ENCODE results near the gene ECHS1. TPM values are rescaled to one million over a fixed set of nuclear protein-coding genes. Genes with fewer than 3 reads are reported as not detected.

ECHS1 gene
- total RNA-seq, 4 donors from 2014 or later, result 44.2 to 64.9 (median 54.7) TPM

DNA sequence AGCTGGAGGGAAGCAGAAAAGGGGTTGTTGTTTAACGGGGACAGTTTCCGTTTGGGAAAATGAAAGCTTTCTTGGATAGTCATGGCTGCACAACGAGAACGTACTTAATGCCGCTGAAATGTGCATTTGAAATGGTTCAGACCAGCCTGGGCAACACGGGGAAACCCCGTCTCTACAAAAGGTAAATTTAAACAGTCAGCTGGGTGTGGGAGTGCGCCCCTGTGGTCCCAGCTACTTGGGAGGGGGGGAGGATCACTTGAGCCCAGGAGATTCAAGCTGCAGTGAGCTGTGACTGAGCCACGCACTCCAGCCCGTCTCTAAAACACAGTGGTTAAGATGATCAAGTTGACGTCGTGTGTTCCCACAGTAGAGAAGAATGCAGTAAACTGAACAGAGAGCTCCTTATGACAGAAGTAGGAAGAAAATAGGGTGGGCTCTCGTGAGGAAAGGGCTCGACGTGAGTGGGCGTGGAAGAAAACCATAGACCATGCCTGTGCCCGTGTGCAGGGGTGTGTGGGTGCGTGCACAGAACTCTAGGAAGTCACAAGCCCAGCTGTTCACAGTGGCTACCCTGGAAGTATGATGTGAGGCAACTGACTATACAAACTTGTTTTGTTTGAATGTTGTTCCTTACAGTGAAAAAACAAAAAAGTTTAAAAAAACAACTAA is 11.2 kb downstream of the ECHS1 start:
- DNase-seq (ENCODE audit: low spot score in 2 of 2), result peak in 1 of 2 donors; percentile 48

DNA sequence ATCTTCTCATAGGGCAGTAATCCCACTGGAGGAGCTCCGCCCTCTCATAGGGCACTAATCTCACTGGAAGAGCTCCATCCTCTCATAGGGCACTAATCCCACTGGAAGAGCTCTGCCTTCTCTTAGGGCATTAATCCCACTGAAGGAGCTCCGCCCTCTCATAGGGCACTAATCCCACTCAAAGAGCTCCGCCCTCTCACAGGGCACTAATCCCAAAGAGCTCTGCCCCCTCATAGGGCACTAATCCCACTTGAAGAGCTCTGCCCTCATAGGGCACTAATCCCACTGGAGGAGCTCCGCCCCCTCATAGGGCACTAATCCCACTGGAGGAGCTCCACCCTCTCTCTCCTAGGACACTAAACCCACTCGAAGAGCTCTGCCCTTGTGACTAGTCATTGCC is 11.9 kb downstream of the ECHS1 start:
- TF ChIP-seq EP300 (IDR thresholded peaks at IDR 0.05) (no peak), POLR2A (IDR thresholded peaks at IDR 0.05) (no peak), POLR2AphosphoS5 (IDR thresholded peaks at IDR 0.05) (no peak)
- TF ChIP-seq, protein P1, sequence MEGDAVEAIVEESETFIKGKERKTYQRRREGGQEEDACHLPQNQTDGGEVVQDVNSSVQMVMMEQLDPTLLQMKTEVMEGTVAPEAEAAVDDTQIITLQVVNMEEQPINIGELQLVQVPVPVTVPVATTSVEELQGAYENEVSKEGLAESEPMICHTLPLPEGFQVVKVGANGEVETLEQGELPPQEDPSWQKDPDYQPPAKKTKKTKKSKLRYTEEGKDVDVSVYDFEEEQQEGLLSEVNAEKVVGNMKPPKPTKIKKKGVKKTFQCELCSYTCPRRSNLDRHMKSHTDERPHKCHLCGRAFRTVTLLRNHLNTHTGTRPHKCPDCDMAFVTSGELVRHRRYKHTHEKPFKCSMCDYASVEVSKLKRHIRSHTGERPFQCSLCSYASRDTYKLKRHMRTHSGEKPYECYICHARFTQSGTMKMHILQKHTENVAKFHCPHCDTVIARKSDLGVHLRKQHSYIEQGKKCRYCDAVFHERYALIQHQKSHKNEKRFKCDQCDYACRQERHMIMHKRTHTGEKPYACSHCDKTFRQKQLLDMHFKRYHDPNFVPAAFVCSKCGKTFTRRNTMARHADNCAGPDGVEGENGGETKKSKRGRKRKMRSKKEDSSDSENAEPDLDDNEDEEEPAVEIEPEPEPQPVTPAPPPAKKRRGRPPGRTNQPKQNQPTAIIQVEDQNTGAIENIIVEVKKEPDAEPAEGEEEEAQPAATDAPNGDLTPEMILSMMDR (IDR thresholded peaks at IDR 0.05), result no peak
- DNase-seq (ENCODE audit: low spot score in 2 of 2), result no peak
- H3K27ac ChIP-seq, result no peak overlapping the region
- H3K36me3 ChIP-seq, result peaks cover 38% of the 10 kb centered on the region
- H3K9me3 ChIP-seq, result no peaks in the 10 kb centered on the region
- WGBS, result 91% methylated on average over 5 of the region's 5 CpGs
- H3K27me3 ChIP-seq, result no peaks in the 10 kb centered on the region
- no peak overlapping the region for H3K4me3 ChIP-seq
- H3K4me1 ChIP-seq, result peaks cover 36% of the 10 kb centered on the region

More for the DNA sequence above, 11.2 kb downstream of the ECHS1 start:
- H3K9me3 ChIP-seq, result no peaks in the 10 kb centered on the region
- no peak overlapping the region for H3K4me3 ChIP-seq
- H3K4me1 ChIP-seq, result peaks cover 29% of the 10 kb centered on the region
- no peaks in the 10 kb centered on the region for H3K27me3 ChIP-seq
- no peak overlapping the region for H3K27ac ChIP-seq
- TF ChIP-seq POLR2A (IDR thresholded peaks at IDR 0.05) (no peak), EP300 (IDR thresholded peaks at IDR 0.05) (no peak), POLR2AphosphoS5 (IDR thresholded peaks at IDR 0.05) (no peak)
- TF ChIP-seq, protein P1 (IDR thresholded peaks at IDR 0.05), result no peak
- H3K36me3 ChIP-seq, result peaks cover 45% of the 10 kb centered on the region
- 82% methylated on average over 18 of the region's 18 CpGs for WGBS

DNA sequence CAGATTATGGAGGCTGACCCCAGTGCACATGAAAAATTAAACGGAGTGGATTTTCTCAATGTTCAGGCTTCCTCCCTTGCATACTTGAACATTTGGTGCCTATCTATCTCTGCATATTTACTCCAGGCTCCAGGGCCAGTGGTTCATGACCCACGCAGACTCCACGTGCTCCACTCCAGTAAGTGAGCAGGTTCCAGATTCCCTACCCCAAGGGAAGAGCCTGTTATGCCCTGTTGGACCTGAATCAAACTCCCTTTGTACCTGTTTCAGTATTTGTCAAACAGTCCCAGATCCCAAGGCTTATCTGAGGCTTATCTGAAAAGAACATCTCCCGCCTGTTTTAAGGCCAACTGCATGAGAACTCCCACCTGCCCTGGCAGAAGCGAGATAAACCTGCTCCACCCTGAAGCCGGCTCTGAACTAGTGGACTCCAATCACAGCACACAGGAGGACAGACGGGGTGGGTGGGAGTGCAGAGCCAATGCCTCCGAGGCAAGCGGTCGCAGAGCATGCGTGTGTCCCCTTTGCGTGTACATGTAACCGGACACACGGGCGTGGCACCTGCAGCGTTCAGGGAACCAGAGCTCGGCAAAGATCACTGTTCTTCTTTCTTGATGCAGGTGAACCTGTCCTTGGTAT is 13.1 kb downstream of the ECHS1 start:
- Histone ChIP-seq H3K27ac (no peak overlapping the region), H3K4me3 (no peak overlapping the region), H3K9me3 (no peaks in the 10 kb centered on the region), H3K36me3 (peaks cover 27% of the 10 kb centered on the region), H3K4me1 (peaks cover 37% of the 10 kb centered on the region), H3K27me3 (no peaks in the 10 kb centered on the region)
- no peak for DNase-seq (ENCODE audit: low spot score in 2 of 2)
- WGBS, result 66% methylated on average over 17 of the region's 17 CpGs
- TF ChIP-seq EP300 (IDR thresholded peaks at IDR 0.05), result no peak
- TF ChIP-seq, protein P1 (IDR thresholded peaks at IDR 0.05), result no peak

DNA sequence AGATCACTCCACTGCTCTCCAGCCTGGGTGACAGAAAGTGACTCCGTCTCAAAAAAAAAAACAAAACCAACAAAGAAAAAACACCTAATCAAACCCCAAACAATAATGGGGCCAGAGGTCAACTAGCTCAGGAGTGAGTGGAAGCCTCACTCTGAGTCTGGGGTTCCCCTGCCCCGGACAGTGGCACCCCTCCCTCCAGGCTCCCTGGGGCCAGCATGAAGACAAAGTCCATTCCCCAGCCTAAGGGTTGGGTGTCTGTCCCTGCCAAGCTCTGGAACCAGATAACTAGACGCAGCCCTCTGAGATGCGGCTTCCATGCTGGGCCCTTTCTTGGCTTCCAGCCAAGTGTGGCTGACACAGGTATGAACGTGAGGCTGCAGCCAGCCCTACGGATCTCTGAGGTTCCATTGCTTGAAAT is 13.6 kb downstream of the ECHS1 start:
- no peak for DNase-seq (ENCODE audit: low spot score in 2 of 2)
- TF ChIP-seq POLR2AphosphoS5 (IDR thresholded peaks at IDR 0.05) (no peak), POLR2A (IDR thresholded peaks at IDR 0.05) (no peak), EP300 (IDR thresholded peaks at IDR 0.05) (no peak)
- TF ChIP-seq, protein P1 (IDR thresholded peaks at IDR 0.05), result no peak

DNA sequence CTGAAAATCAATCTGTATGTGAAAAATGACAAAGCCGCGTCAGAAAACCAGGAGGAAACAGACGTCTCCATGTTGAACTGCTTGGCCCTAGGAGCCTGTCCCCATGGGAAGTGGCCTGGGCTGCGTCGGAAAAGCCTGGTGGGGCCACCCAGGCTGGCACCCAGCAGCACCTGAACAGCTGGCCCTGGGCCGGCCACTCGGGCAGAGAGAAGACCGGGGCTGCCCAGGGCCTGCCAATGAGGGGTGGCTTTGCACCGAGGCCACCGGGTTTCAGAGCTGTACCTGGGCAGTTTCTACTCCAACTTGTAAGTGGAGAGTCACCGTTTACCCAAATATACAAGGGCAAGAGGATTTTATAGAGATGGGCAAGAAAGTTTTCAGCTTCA is 14.2 kb downstream of the ECHS1 start:
- H3K4me1 ChIP-seq, result peaks cover 29% of the 10 kb centered on the region
- 69% methylated on average over 11 of the region's 11 CpGs for WGBS
- no peak for DNase-seq (ENCODE audit: low spot score in 2 of 2)
- peaks cover 16% of the 10 kb centered on the region for H3K36me3 ChIP-seq
- TF ChIP-seq POLR2A (IDR thresholded peaks at IDR 0.05) (no peak), POLR2AphosphoS5 (IDR thresholded peaks at IDR 0.05) (no peak), EP300 (IDR thresholded peaks at IDR 0.05) (no peak)
- TF ChIP-seq, protein P1 (IDR thresholded peaks at IDR 0.05), result no peak
- H3K9me3 ChIP-seq, result no peaks in the 10 kb centered on the region
- H3K27me3 ChIP-seq, result no peaks in the 10 kb centered on the region
- H3K4me3 ChIP-seq, result no peak overlapping the region
- H3K27ac ChIP-seq, result peak overlapping the region; percentile 29

More for the DNA sequence above, 13.6 kb downstream of the ECHS1 start:
- H3K4me1 ChIP-seq, result peaks cover 32% of the 10 kb centered on the region
- H3K36me3 ChIP-seq, result peaks cover 22% of the 10 kb centered on the region
- H3K9me3 ChIP-seq, result no peaks in the 10 kb centered on the region
- no peaks in the 10 kb centered on the region for H3K27me3 ChIP-seq
- WGBS, result 30% methylated on average over 6 of the region's 6 CpGs
- no peak overlapping the region for H3K4me3 ChIP-seq
- H3K27ac ChIP-seq, result no peak overlapping the region

All from suprapubic skin (tissue), 4 donors.